GM10266 (cell line): ENCODE results near the gene SYT12.
A peak's percentile ranks its signal among the peaks of the same experiment; 100 is the strongest.

Source experiments
- DNase-seq: peaks from one replicate; pipeline ENCODE4 v3.0.0; 2012; ENCODE audit errors: extremely low spot score
- TF ChIP-seq, protein P1 (sequence below): IDR thresholded peaks from 2 replicates; pipeline ENCODE4 v1.5.1; 2012; ENCODE audit warnings: mild to moderate bottlenecking, low read depth; ENCODE audit not compliant: control insufficient read depth, insufficient read depth; ENCODE audit errors: missing control alignments

The SYT12 gene

DNA sequence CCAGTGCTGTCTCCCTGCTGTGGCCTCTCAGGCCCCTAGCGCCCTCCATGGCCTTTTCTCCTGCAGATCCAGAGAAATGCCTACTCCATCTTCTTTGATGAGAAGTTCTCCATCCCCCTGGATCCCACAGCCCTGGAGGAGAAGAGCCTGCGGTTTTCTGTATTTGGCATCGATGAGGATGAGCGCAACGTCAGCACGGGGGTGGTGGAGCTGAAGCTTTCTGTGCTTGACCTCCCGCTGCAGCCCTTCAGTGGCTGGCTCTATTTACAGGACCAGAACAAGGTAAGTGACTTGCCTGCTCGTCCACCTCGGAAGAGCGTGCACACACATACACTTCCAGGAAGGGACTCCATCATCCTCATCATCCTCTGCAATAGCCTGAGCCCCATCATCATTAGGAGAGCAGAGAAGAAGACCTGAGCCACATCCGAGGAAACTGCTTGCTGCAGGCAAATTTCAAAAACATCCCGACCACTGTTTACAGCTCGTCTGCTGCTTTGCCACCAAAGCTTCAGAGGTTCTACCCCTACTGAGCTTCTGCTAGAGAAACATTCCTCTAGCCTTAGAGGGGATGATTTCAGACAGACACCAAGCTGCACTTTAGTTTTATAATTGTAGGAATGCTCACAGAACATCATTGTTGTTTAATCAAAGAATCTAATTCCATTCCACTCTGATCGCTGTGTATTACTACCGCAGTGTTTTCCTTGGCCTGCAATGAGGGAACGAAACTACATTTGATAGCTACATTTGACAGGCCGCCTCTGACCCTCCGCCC lies 20.8 kb downstream of the SYT12 start:
- DNase-seq: no peak
- TF ChIP-seq, protein P1, sequence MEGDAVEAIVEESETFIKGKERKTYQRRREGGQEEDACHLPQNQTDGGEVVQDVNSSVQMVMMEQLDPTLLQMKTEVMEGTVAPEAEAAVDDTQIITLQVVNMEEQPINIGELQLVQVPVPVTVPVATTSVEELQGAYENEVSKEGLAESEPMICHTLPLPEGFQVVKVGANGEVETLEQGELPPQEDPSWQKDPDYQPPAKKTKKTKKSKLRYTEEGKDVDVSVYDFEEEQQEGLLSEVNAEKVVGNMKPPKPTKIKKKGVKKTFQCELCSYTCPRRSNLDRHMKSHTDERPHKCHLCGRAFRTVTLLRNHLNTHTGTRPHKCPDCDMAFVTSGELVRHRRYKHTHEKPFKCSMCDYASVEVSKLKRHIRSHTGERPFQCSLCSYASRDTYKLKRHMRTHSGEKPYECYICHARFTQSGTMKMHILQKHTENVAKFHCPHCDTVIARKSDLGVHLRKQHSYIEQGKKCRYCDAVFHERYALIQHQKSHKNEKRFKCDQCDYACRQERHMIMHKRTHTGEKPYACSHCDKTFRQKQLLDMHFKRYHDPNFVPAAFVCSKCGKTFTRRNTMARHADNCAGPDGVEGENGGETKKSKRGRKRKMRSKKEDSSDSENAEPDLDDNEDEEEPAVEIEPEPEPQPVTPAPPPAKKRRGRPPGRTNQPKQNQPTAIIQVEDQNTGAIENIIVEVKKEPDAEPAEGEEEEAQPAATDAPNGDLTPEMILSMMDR: no peak

DNA sequence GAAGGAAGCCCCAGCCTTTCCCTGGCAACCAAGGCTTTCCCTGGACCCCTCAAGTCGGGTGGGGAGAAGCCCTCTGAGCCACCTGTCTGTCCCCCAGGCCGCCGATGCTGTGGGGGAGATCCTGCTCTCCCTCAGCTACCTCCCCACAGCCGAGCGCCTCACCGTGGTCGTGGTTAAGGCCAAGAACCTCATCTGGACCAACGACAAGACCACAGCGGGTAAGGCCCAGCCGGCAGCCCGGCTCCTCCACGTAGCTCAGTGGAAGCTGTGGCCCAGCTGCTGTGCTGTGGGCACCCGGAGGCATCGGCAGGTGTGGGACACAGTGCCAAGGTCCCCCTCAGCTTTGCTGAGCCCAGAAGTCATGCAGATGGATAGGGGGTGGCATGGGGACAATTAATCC lies 21.6 kb downstream of the SYT12 start:
- TF ChIP-seq, protein P1: no peak
- DNase-seq: no peak

DNA sequence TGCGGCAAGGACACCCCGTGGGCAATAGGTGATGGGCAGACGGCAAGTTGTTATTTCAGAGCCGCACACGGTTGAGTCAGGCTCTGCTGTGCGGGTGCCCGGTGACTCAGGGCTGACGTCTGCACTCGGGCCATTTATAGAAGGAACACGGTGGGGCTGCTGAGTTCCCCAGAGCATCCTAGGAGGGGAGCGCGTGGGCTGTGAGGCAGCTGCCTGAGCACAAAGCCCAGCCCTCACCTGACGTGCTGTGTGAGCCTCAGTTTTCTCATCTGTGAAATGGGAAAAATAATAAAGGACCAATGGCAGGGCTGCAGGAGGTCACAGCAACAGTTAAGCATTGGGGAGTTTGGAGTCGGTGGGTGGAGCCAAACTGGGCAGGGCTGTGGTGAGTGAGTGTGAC lies 22.4 kb downstream of the SYT12 start:
- DNase-seq: peak; percentile 67
- TF ChIP-seq, protein P1: no peak

DNA sequence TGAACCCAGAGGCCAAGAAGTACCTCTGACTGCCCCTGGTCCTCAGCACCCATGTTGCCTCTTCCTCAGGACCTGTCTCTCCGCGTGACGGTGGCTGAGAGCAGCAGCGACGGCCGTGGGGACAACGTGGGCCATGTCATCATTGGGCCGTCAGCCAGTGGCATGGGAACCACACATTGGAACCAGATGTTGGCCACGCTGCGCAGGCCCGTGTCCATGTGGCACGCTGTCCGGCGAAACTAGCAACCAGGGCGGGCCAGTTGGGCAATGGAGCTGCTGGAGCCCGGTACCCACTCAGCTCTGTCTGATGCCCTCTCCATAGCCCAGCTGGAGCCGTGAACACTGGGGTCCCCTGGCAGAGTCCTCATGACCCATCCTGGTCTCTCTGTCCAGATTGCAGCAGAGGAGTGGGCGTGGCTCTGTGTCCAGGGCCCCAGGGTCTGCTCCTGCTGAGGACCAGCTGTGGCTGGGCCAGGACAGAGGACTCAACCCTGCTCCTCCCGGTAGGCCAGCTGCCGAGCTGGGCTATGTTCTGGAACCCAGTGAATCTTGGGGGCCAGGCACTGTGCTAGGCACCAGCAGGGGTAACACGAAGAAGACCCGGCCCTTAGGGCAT lies 25.7 kb downstream of the SYT12 start:
- no peak for DNase-seq
- TF ChIP-seq, protein P1: no peak

DNA sequence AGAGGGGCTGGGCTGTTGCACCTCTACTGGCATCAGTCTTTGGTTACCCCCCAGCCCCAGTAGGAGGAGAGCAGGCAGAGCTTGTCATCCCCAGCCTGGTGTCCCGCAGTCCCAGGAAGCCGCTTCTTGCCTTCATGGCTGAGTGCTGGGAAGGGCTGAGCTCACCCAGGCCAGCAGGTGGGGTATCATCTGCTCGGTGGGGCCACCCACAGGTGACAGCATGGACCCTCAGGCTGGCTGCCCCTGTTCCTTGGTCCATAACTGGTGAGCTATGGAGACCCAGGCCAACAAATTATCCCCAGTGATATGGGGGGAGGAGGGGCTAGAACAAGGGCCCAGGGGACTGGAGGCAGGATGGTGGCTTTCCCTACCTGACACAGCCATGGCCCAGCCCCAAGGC lies 27.2 kb downstream of the SYT12 start:
- no peak for DNase-seq
- TF ChIP-seq, protein P1: no peak

DNA sequence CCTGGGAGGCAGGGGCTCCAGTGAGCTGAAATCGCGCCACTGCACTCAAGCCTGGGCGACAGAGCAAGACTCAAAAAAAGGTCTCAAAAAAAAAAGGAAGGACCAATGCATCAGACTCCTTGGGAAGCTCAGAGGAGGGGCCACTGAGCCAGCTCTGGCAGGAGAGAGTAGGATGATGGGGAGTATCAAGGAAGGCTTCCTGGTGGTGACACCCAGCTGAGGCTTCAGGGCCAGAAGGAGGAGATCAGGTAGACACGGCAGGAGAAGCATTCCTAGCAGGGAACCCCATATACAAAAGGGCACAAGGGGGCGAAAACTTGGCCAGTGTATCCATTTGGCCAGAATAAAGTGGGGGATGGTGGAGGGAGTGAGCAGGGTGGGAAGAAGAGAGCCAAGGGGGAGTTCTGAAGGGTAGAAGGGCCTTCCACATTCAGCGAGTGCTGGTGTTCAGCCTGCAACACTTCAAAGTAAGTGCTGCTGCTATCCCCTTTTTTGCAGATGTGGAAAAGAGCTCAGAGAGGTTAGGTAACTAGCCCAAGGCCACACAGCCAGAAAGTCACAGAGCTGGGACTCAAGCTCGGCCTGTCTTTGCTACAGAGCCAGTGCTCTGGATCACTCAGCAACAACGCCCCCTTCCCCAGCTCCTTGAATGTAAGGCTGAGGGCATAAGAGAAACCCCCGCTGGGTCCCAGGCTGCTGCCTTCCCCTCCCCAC lies 28.4 kb downstream of the SYT12 start:
- no peak for DNase-seq
- TF ChIP-seq, protein P1: no peak
